Hepatocyte (in vitro differentiated cells): Measurements from ENCODE around the gene LMLN.

ENCODE experiments used
- EZH2 ChIP-seq: fragments of 200-600 bp; sonication (generic); IDR thresholded peaks from 2 replicates; pipeline ENCODE4 v1.6.1; 2016; ENCODE audit warnings: antibody characterized with exemption, mild to moderate bottlenecking, borderline replicate concordance
- EZH2phosphoT487 ChIP-seq: fragments of 200-600 bp; sonication (generic); IDR thresholded peaks from one replicate; pipeline ENCODE4 v1.6.1; 2018; ENCODE audit warnings: antibody characterized with exemption, mild to moderate bottlenecking, low read depth, moderate library complexity; ENCODE audit not compliant: unreplicated experiment, severe bottlenecking
- TF ChIP-seq, protein P1 (sequence below): fragments of 200-600 bp; sonication (generic); IDR thresholded peaks from 2 replicates; pipeline ENCODE4 v1.5.1; 2016; ENCODE audit warnings: antibody characterized with exemption, mild to moderate bottlenecking; ENCODE audit not compliant: poor library complexity

DNA sequence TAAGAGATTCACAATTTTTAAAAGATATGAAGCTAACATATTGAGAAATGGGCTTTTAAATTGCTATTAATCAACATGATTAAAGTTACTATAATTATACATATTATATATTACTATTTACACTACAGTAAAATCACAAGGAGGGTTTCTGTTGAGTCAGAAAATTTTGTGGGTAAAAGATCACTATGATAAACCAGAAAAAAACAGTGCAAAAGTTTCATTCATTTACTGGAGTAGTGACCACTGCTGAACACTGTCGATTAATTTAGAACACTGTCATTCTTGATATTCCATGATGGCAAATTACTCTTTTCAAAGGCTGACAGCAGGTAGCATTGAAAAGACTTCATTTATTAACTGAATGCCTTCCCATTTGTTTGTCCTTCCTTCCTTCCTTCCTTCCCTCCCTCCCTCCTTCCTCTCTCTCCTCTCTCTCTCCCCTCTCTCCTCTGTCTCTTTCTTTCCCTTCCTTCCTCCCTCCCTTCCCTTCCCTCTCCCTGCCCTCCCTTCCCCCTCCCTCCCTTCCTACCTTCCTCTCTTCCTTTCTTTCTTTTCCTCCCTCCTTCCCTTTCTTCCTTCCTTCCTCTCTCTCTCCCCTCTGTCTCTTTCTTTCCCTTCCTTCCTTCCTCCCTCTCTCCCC is 19.2 kb upstream of the LMLN start:
- TF ChIP-seq EZH2: no peak
- TF ChIP-seq, protein P1, sequence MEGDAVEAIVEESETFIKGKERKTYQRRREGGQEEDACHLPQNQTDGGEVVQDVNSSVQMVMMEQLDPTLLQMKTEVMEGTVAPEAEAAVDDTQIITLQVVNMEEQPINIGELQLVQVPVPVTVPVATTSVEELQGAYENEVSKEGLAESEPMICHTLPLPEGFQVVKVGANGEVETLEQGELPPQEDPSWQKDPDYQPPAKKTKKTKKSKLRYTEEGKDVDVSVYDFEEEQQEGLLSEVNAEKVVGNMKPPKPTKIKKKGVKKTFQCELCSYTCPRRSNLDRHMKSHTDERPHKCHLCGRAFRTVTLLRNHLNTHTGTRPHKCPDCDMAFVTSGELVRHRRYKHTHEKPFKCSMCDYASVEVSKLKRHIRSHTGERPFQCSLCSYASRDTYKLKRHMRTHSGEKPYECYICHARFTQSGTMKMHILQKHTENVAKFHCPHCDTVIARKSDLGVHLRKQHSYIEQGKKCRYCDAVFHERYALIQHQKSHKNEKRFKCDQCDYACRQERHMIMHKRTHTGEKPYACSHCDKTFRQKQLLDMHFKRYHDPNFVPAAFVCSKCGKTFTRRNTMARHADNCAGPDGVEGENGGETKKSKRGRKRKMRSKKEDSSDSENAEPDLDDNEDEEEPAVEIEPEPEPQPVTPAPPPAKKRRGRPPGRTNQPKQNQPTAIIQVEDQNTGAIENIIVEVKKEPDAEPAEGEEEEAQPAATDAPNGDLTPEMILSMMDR: no peak
- TF ChIP-seq EZH2phosphoT487: no peak
